HK-2 (cell line): ENCODE measurements around the gene PLS3.

Experiments
- DNase-seq: peaks from one replicate; pipeline ENCODE4 v3.0.0-alpha.2; 2018; ENCODE audit not compliant: unreplicated experiment

Gene PLS3

DNA sequence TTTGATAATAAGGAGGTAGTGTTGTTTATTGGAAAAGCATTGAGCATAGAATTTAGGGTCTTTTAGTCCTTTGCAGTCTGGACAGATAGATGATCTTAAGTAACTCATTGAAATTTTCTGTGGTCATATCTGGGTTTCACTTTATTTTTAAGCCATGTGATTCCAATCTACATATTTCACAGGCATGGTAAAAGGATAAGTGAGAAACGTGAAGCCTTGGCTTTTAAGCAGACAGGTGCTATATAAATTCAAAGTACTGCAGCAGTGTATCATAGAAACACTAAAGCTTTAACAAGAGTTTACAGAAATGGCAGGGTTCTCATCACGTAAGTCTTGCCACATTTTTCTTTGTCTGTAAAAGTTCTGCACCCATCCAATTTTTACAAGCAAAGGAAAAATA, 4.9 kb downstream of the PLS3 start:
- DNase-seq: no peak

DNA sequence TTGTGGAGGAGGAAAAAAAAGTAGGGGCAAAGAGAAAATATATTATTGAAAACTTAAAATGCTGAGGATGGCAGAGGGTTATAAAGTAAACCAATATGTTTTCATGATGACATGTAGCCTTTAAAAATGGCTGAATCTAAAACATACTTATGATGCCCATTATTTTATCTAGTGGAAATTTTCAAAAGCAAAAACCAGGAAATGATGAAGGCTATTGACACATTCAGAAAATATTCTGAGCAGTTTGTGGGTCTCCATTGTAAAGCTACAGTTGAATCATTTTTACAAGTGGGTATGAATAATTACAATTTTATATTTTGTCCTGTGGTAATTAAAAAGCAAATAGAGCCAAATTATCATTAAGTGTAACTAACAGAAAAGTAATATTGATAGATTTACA, 10.7 kb downstream of the PLS3 start:
- no peak for DNase-seq

DNA sequence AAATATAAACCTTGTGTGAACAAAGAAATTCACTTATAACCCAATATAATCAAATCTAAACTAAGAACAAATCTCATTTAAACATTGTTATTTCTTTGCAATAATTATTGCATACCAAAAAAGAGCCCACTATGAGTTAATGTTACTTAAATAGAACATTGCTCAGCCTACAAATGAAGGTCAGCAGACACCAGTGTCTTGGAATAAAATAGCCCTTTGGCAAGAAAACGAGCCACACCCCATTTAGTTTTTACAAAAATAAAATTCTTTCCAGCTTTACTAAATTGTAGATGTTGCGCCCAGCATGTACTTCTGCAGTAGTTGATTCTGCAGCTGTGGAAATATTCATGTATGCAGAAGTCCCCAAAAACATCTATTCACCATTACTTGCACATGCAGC, 12.2 kb downstream of the PLS3 start:
- DNase-seq: no peak

GRCh38 chrX:115576676-115577075, 15.7 kb downstream of the PLS3 start:
- no peak for DNase-seq

GRCh38 chrX:115579327-115579726, 18.4 kb downstream of the PLS3 start:
- no peak for DNase-seq

GRCh38 chrX:115579786-115580294, 18.9 kb downstream of the PLS3 start:
- DNase-seq: no peak

DNA sequence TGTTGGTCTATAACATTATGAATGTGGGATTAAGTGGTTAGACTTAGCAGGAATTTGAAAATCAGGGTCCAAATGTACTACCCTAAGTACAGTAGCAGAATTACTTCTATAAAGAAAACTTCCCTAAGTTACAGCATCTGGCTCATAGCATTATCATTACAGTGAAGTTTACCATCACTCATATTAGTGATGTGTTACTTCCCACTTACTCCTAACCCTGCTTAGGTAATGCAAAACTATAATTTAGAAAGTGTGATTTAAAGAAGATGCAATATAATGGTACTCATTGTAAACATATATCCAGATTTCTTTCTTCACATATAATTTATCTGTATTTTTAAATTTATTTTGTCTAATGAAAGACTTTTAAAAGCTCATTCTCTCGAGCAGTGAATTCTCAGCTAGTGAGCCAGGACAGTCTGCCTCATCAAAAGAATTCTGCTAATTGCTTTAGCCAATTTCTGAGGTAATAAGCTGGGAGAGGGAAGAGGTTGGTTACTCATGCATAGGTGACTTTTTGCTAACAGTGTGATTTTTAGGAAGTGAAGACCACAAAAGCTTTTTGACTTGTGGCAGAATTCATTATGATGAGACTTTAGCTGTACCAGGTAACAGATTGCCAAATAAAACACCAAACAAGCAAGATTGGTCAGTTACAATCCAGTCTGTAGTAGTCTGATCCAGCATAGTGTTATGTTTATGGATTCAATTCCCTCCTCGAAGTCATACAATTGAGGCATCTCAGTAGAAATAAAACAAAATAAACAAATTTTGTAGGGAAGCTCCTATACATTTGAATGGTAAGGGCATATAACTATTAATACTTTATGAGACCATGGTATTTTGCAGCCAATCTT, 21.0 kb downstream of the PLS3 start:
- DNase-seq: no peak

GRCh38 chrX:115582616-115583495, 21.9 kb downstream of the PLS3 start:
- DNase-seq: no peak

GRCh38 chrX:115583496-115584004, 22.6 kb downstream of the PLS3 start:
- no peak for DNase-seq

GRCh38 chrX:115584696-115585095, 23.7 kb downstream of the PLS3 start:
- DNase-seq: no peak

- DNase-seq: no peak
Observed at GRCh38 chrX:115588179-115588578, 27.2 kb downstream of the PLS3 start.

DNA sequence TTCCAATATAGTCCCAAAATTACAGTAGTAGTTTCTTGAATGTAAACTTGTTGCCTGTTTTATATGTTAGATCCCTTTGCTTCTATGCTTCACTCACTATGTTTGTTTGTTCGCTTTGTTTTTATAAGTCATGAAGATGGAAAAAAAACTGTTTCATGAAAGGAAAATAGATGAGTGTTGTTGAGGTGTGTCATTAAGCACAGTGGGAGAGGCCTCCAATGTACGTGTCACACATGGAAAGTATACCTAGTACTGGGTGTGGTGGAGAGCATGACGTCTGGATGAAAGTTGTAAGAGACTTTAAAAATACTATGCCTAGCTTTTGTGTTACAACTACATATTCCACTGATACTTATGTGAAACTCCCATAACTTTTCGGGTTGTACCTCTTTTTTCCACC, 28.4 kb downstream of the PLS3 start:
- DNase-seq: no peak

GRCh38 chrX:115591420-115591819, 30.4 kb downstream of the PLS3 start:
- DNase-seq: no peak

DNA sequence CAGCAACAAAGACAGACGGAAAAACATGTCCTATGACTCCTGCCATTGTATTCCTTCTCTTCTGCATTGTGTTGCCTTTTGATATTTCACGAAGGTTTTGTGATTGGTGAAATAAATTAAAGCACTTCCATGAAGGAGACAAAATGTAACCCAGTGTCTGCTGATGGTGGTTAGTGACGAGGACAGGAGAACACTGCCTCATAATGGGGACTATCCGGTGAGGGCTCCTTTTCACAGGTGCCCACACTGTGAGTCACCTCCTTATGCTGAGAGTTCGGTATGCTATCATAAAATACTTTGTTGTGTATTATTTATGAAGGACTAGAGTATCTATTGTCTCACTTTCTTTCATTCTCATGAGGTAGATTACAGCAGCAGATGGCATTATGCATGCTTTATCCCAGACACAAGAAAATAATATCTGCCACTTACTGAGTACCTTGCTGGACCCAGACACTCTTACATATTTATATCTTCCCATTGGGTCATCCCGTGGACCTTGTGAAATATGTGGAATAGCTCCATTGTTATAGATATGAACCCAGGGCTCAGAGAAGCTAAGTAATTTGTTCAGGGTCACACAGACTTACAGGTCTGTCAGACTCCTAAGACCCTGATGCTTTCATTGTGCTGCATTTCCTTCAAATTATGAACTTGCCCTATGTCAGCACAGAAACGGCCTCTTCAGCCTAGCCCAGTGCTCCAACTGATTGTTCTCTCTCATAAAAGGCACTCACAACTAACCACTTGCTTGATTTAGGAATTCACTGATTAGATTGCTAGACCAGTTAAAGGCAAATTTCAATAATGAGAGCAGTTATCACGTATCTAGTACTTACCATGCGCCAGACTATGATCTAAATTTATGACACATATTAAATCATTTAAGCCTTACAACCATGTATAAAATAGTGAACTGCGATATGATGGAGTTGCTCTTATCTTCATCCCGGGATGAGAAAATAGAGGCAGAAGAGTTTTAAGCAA, 31.2 kb downstream of the PLS3 start:
- DNase-seq: no peak

DNA sequence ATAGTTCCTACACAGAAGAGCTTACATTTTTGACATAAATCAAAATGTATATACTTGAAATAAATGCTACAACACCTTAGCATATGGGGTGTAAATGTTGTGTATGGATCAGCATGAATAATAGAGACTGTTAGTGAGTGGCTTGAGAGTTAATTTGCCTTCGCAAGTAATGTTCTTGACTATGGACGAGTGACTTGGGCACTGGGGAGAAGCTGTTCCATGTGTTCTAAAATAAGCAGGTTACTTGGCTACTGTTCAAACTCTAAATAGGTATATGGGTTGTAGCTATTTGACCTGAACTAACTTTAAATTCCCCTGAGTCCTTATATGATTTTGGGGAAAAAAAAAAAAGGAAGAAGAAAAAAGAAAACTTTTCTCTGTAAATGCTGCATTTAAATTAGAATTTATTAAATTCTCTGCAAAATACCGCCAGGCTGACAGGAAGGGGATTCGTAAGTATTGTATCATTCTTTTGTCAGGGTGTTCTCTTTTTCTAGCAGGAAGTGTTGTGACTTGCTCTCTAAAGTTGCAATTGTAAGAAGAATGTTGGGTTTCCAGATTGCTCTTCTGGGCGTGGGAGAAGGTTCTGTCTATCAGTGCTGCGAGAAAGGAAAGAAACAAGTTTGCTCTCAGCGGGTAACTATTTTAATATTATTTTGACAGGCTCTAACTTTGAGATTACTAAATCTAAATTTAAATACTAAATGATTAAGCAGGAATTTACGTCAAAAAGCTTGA, 32.2 kb downstream of the PLS3 start:
- no peak for DNase-seq

DNA sequence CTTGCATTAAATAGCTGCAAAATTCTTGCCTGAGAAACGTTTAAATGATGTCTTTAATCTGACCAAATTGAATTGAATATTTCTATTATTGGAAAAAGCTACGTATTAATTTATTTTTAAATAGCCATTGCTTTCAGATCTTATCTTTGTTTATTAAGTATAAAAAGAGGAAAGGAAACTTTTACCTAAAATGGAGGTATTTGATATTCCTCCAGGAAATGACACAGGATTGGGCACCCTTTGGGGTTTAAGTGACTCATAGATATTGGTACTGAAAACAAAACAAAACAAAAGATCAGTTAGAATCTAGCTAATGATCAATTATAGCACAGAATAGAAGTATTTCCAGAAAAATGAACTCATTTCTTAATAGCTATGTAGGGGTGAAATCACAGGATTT, 34.1 kb downstream of the PLS3 start:
- DNase-seq: no peak

DNA sequence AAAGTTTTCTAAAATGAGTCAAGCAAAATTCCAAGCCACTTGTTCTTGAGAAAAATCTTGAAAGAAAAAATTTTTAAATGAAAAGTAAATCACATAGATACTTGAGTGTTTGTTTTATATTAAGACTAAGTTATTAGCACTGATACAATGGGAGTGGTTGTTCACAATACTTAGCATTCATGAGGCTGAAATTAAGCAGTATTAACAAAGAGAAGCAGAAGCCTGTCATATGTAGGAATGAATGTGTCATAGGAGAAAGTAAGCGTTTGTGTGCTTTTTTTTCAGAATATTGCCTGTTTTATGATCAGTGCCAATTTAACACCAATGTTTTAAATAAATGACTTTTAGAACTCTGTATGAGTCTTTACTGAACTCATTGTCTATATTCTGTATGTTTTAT, 37.6 kb downstream of the PLS3 start:
- no peak for DNase-seq

DNA sequence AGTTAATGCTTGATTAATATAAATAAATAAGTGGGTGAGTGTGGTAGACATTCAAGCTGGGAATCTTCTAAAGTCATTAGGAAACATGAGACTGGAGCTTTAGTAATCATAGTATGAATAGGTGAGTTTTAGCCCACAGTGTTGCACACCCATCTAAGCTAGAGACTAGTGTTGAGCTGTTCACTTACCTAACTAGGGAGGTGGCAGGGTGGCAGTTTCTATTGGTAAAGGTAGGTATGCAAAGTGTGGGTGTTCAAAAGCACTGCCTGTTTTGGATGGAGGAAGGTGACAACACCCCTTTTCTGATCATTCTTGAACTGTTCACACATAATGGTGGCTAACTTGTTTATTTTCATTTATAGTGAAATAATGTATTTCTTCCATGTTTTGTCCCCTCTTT, 41.3 kb downstream of the PLS3 start:
- no peak for DNase-seq

GRCh38 chrX:115602729-115603389, 41.9 kb downstream of the PLS3 start:
- no peak for DNase-seq

DNA sequence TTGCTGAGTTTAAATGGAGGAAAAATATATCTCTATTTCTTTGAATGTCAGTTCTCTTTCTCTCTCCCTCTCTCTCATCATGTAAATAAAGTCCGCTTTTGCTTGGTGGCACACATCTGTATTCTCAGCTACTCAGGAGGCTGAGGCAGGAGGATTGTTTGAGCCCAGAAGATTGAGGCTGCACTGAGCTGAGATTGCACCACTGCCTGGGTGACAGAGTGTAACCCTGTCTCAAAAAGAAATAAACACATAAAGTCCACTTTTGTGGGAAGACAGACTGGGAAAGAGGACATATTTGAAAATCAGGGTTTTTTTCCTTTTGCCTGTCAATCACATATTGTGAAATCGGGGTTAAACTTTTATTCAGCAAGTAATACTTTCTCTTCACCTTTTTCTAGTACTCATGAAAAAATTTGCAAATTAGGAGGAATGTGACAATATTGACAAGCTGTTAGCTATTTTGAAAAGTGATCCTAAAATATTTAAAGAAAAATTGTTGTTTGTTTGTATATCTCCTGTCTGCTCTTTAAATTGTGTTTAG, 42.6 kb downstream of the PLS3 start:
- DNase-seq: no peak
